ENCODE measurements around the gene PTGES3. TPM values are rescaled to one million over a fixed set of nuclear protein-coding genes. Genes with fewer than 3 reads are reported as not detected.

Gene PTGES3
- total RNA-seq, 4 donors from 2014 or later: 101 to 132 (median 124) TPM

DNA sequence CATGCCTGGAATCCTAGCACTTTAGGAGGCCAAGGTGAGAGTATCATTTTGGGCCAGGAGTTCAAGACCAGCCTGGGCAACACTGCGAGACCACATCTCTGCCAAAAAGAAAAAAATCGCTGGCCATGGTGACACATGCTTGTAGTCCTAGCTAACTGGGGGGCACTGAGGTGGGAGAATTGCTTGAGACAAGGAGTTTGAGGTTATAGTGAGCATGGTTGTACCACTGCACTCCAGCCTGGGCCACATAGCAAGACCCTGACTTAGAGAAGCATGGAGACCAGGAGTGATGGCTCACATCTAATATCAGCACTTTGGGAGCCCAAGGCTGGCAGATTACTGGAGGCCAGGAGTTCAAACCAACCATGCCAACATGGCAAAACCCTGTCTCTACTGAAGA, 9.2 kb downstream of the PTGES3 start:
- Histone ChIP-seq H3K27ac (no peak overlapping the region), H3K9me3 (no peaks in the 10 kb centered on the region), H3K4me3 (replicated peaks in 1 of 3) (no peak overlapping the region), H3K36me3 (no peaks in the 10 kb centered on the region), H3K27me3 (no peaks in the 10 kb centered on the region), H3K4me1 (peaks cover 10 to 14% of the 10 kb centered on the region in 2 donors)
- no peak for DNase-seq
- 95 to 97% methylated on average over 2 of the region's 2 CpGs for WGBS, 2 donors
- TF ChIP-seq POLR2A (IDR thresholded peaks at IDR 0.05): no peak
- intact Hi-C loops (cut with DNase I): no loop called here

DNA sequence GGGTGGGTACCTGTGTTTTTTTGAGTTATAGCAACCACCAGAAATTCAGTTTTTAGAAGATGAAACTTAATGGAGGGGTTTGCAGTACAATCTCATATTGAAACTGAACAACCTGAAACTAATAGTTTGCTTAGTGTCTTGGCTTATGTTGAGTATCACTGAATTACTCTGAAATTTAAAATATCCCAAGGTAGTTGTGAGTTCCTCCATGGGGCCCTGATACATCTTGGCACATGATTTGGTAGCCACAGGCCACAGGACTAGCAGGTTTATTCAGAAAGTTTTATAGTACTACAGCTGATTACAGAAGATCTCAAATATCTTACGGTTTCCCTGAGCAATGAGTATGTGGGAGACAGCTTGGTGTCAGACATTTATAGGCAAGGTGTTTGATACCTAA, 10.4 kb downstream of the PTGES3 start:
- H3K9me3 ChIP-seq: no peaks in the 10 kb centered on the region
- H3K4me1 ChIP-seq: peaks cover 9 to 10% of the 10 kb centered on the region in 2 donors
- H3K27me3 ChIP-seq: no peaks in the 10 kb centered on the region
- no peaks in the 10 kb centered on the region for H3K36me3 ChIP-seq
- H3K27ac ChIP-seq: no peak overlapping the region
- no peak for DNase-seq
- intact Hi-C loops (cut with DNase I): no loop called here
- no peak overlapping the region for H3K4me3 ChIP-seq (replicated peaks in 1 of 3)
- 85 to 88% methylated on average over 1 of the region's 1 CpG for WGBS, 2 donors
- TF ChIP-seq CTCF (IDR thresholded peaks at IDR 0.05) (no peak), POLR2A (IDR thresholded peaks at IDR 0.05) (no peak)

DNA sequence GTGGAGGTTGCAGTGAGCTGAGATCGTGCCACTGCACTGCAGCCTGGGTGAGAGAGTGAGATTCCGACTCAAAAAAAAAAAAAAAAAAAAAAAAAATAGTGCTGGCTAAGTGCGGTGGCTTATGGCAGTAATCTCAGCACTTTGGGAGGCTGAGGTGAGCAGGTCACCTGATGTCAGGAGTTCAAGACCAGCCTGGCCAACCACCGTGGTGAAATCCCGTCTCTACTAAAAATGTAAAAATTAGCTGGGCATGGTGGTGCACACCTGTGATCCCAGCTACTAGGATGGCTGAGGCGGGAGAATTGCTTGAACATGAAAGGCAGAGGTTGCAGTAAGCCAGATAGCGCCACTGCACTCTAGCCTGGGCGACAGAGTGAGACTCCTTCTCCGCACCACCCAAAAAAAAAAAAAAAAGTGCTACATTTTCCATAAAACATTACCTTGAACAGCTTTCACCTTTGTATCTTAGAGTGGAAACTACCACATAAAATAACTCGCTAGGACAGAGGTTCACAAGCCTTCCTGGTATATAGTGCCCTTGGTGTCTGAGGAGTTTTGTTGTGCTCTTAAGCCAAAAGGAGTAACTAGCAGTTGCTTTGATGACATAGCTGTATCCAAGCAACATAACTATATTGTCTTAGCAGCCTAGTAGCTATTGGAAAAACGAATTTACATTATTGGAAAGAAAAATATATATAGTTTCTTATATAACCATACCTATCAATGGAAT, 11.1 kb downstream of the PTGES3 start:
- 85 to 87% methylated on average over 11 of the region's 11 CpGs for WGBS, 2 donors
- peaks cover 4 to 7% of the 10 kb centered on the region in 2 donors for H3K4me1 ChIP-seq
- no peaks in the 10 kb centered on the region for H3K36me3 ChIP-seq
- TF ChIP-seq CTCF (IDR thresholded peaks at IDR 0.05) (no peak), POLR2A (IDR thresholded peaks at IDR 0.05) (no peak)
- intact Hi-C loops (cut with DNase I): no loop called here
- no peak overlapping the region for H3K4me3 ChIP-seq (replicated peaks in 1 of 3)
- DNase-seq: no peak
- H3K27me3 ChIP-seq: no peaks in the 10 kb centered on the region
- H3K27ac ChIP-seq: no peak overlapping the region
- H3K9me3 ChIP-seq: no peaks in the 10 kb centered on the region

GRCh38 chr12:56671608-56672007, 16.5 kb downstream of the PTGES3 start:
- WGBS, 2 donors: 97% methylated on average over 2 of the region's 2 CpGs
- no peak for TF ChIP-seq CTCF (IDR thresholded peaks at IDR 0.05)
- TF ChIP-seq POLR2A (IDR thresholded peaks at IDR 0.05): no peak

GRCh38 chr12:56670836-56671235, 17.2 kb downstream of the PTGES3 start:
- Histone ChIP-seq H3K27ac (no peak overlapping the region), H3K9me3 (no peaks in the 10 kb centered on the region), H3K4me1 (no peaks in the 10 kb centered on the region), H3K27me3 (no peaks in the 10 kb centered on the region), H3K4me3 (replicated peaks in 1 of 3) (no peak overlapping the region), H3K36me3 (peaks cover 41 to 45% of the 10 kb centered on the region in 2 donors)
- DNase-seq: no peak
- TF ChIP-seq POLR2A (IDR thresholded peaks at IDR 0.05) (no peak), CTCF (IDR thresholded peaks at IDR 0.05) (no peak)
- 88 to 92% methylated on average over 4 of the region's 4 CpGs for WGBS, 2 donors
- intact Hi-C loops (cut with DNase I): no loop called here

More at GRCh38 chr12:56671608-56672007, 16.5 kb downstream of the PTGES3 start:
- Histone ChIP-seq H3K27me3 (no peaks in the 10 kb centered on the region), H3K4me1 (no peaks in the 10 kb centered on the region), H3K36me3 (peaks cover 36 to 39% of the 10 kb centered on the region in 2 donors), H3K9me3 (no peaks in the 10 kb centered on the region), H3K27ac (no peak overlapping the region), H3K4me3 (replicated peaks in 1 of 3) (no peak overlapping the region)
- intact Hi-C loops (cut with DNase I): no loop called here
- DNase-seq: no peak
